Prostate gland (tissue), 2 donors: ENCODE data around the gene ARHGAP6. TPM values are rescaled to one million over a fixed set of nuclear protein-coding genes. Genes with fewer than 3 reads are reported as not detected.

Experiments used
- DNase-seq: peaks from one replicate; pipeline ENCODE4 v3.0.0-alpha.2; 2019; ENCODE audit warnings: low spot score
- H3K27ac ChIP-seq, 2 donors: fragments of 200-600 bp; sonication (generic); 2 replicates each; pipeline ENCODE4 v1.5.1; 2017 to 2019
- H3K27me3 ChIP-seq: fragments of 200-600 bp; sonication (generic); replicated peaks from 2 replicates; pipeline ENCODE4 v1.5.1; 2019; ENCODE audit not compliant: insufficient read depth
- H3K36me3 ChIP-seq, 2 donors: fragments of 200-600 bp; sonication (generic); 1 replicate in 1 of 2; 2 replicates in 1 of 2; pipeline versions ENCODE4 v1.5.1 to v1.8.1; 2017 to 2019
- H3K4me1 ChIP-seq: fragments of 200-600 bp; sonication (generic); replicated peaks from 2 replicates; pipeline ENCODE4 v1.5.1; 2019
- H3K4me3 ChIP-seq, 2 donors: fragments of 200-600 bp; sonication (generic); 2 replicates each; pipeline ENCODE4 v1.5.1; 2017 to 2019
- H3K9me3 ChIP-seq: fragments of 200-600 bp; sonication (generic); 2 replicates; pipeline ENCODE4 v1.5.1; 2017
- CTCF ChIP-seq, 4 experiments: fragments of 200-600 bp in 2 of 4; fragments of 450-650 bp in 2 of 4; sonication (generic) in 2 of 4; IDR thresholded peaks; 1 replicate in 3 of 4; 2 replicates in 1 of 4; pipeline ENCODE4 v1.5.1; 2016 to 2019; ENCODE audit warnings: antibody characterized with exemption in 4 of 4, mild to moderate bottlenecking in 2 of 4, moderate library complexity in 2 of 4
- POLR2A ChIP-seq: fragments of 450-650 bp; IDR thresholded peaks from one replicate; pipeline ENCODE4 v1.6.1; 2016; ENCODE audit warnings: antibody characterized with exemption, mild to moderate bottlenecking
- POLR2AphosphoS5 ChIP-seq: sonication (generic); formaldehyde crosslinking; IDR thresholded peaks from one replicate; pipeline ENCODE4 v1.6.1; 2017; ENCODE audit warnings: antibody characterized with exemption
- WGBS: methylation state at CpG from one replicate; pipeline ENCODE4 v1.1.5; 2018; 5-methylcytosine and 5-hydroxymethylcytosine counted together
- intact Hi-C: fragments of 100-400 bp; cut with DNase I; formaldehyde crosslinking; loops from one replicate; pipeline ENCODE4 v1.14.2; 2022
- total RNA-seq, 2 donors: library from RNA; depleted of rRNA; stranded (reverse); fragments of >200 nt; gene quantifications; one replicate each; pipeline ENCODE4 v1.1.0, GENCODE V29; 2016

ARHGAP6 gene
- total RNA-seq, 2 donors from 2014 or later, result 72.6 to 73.7 TPM

- H3K36me3 ChIP-seq, result no peaks in the 10 kb centered on the region
Measured at GRCh38 chrX:11666164-11666563, 444 bp upstream of the ARHGAP6 start.

GRCh38 chrX:11664211-11665167 is 1.2 kb downstream of the ARHGAP6 start:
- 8% methylated on average over 38 of the region's 73 CpGs for WGBS
- intact Hi-C loops, result loop anchor here (5.0 to 10.0 kb wide), 2 partner anchors 37 to 130 kb away; no protein-coding TSS in a partner anchor
- no peaks in the 10 kb centered on the region for H3K36me3 ChIP-seq
- TF ChIP-seq CTCF (IDR thresholded peaks at IDR 0.05), result no peak
- no peak for TF ChIP-seq POLR2A
- no peak for TF ChIP-seq POLR2AphosphoS5
- peak overlapping the region; percentile 28 for H3K4me3 ChIP-seq
- no peak for DNase-seq
- H3K27me3 ChIP-seq, result no peaks in the 10 kb centered on the region
- no peaks in the 10 kb centered on the region for H3K4me1 ChIP-seq
- H3K27ac ChIP-seq, result peak overlapping the region in 1 of 2 donors; percentile 39
- no peaks in the 10 kb centered on the region for H3K9me3 ChIP-seq

More at GRCh38 chrX:11666164-11666563, 444 bp upstream of the ARHGAP6 start:
- no peaks in the 10 kb centered on the region for H3K9me3 ChIP-seq
- intact Hi-C loops, result loop anchor here (5.0 to 10.0 kb wide), 2 partner anchors 39 to 131 kb away; no protein-coding TSS in a partner anchor
- WGBS, result 3% methylated on average over 21 of the region's 24 CpGs
- DNase-seq, result no peak
- no peaks in the 10 kb centered on the region for H3K27me3 ChIP-seq
- peak overlapping the region in 1 of 2 donors; percentile 30 for H3K27ac ChIP-seq
- H3K4me3 ChIP-seq, result peak overlapping the region; percentile 28
- no peaks in the 10 kb centered on the region for H3K4me1 ChIP-seq
- TF ChIP-seq POLR2AphosphoS5 (no peak), CTCF (IDR thresholded peaks at IDR 0.05) (no peak), POLR2A (no peak)

- Histone ChIP-seq H3K4me1 (no peaks in the 10 kb centered on the region), H3K36me3 (no peaks in the 10 kb centered on the region), H3K9me3 (no peaks in the 10 kb centered on the region), H3K4me3 (peak overlapping the region; percentile 28), H3K27ac (no peak overlapping the region), H3K27me3 (no peaks in the 10 kb centered on the region)
- DNase-seq, result no peak
- TF ChIP-seq POLR2A (no peak), CTCF (IDR thresholded peaks at IDR 0.05) (no peak), POLR2AphosphoS5 (no peak)
- intact Hi-C loops, result loop anchor here (10.0 kb wide), 1 partner anchor 129 kb away; no protein-coding TSS in a partner anchor
- WGBS, result 27% methylated on average over 6 of the region's 6 CpGs
Measured at GRCh38 chrX:11663875-11664210, 1.9 kb downstream of the ARHGAP6 start.

- no peak for DNase-seq
- WGBS, result 78% methylated on average over 7 of the region's 7 CpGs
Measured at GRCh38 chrX:11655282-11656015, 10.3 kb downstream of the ARHGAP6 start.

More at GRCh38 chrX:11655282-11656015, 10.3 kb downstream of the ARHGAP6 start:
- Histone ChIP-seq H3K27me3 (no peaks in the 10 kb centered on the region), H3K9me3 (no peaks in the 10 kb centered on the region), H3K36me3 (no peaks in the 10 kb centered on the region), H3K27ac (no peak overlapping the region), H3K4me3 (no peak overlapping the region), H3K4me1 (no peaks in the 10 kb centered on the region)
- intact Hi-C loops, result no loop called here
- TF ChIP-seq POLR2AphosphoS5 (no peak), POLR2A (no peak), CTCF (IDR thresholded peaks at IDR 0.05) (no peak)
